ENCODE measurements around the gene EEPD1.

- TF ChIP-seq CTCF (IDR thresholded peaks at IDR 0.05) (no peak), EZH2 (IDR thresholded peaks at IDR 0.05) (no peak), EZH2phosphoT487 (IDR thresholded peaks at IDR 0.05) (no peak)
Observed at GRCh38 chr7:36260481-36260880, 107.4 kb downstream of the EEPD1 start.

Data from neural progenitor cell (in vitro differentiated cells).